Hematopoietic multipotent progenitor cell (in vitro differentiated cells): Measurements from ENCODE around the gene ITGAE. TPM values are rescaled to one million over a fixed set of nuclear protein-coding genes. Genes with fewer than 3 reads are reported as not detected.
A peak's percentile ranks its signal among the peaks of the same experiment; 100 is the strongest.

Source experiments
- DNase-seq, 3 donors: peaks; one replicate each; pipeline ENCODE4 v3.0.0-alpha.2; 2011 to 2015; ENCODE audit warnings: low read depth in 2 of 3, low spot score in 2 of 3
- total RNA-seq: library from RNA; depleted of rRNA; stranded (reverse); fragments of >200 nt; gene quantifications from one replicate; pipeline ENCODE4 v1.2.3, GENCODE V29; 2012

ITGAE gene
- total RNA-seq, 1 donor, result 10.5 TPM

GRCh38 chr17:3821101-3821500 is 20.1 kb upstream of the ITGAE start:
- DNase-seq, result no peak

- no peak for DNase-seq
Observed at GRCh38 chr17:3818786-3819185, 17.8 kb upstream of the ITGAE start.

GRCh38 chr17:3817851-3818605 is 17.0 kb upstream of the ITGAE start:
- DNase-seq, result no peak

GRCh38 chr17:3815925-3816324 is 14.9 kb upstream of the ITGAE start:
- DNase-seq, result no peak

- no peak for DNase-seq
Observed at GRCh38 chr17:3815122-3815521, 14.1 kb upstream of the ITGAE start.

- no peak for DNase-seq
Observed at GRCh38 chr17:3814361-3814760, 13.4 kb upstream of the ITGAE start.

- DNase-seq, result no peak
Observed at GRCh38 chr17:3813171-3813570, 12.2 kb upstream of the ITGAE start.

- no peak for DNase-seq
Observed at GRCh38 chr17:3812771-3813170, 11.8 kb upstream of the ITGAE start.

GRCh38 chr17:3812284-3812683 is 11.3 kb upstream of the ITGAE start:
- DNase-seq, result no peak

- DNase-seq, result no peak
Observed at GRCh38 chr17:3810019-3810418, 9.0 kb upstream of the ITGAE start.

- DNase-seq, result no peak
Observed at GRCh38 chr17:3809135-3809534, 8.1 kb upstream of the ITGAE start.

- no peak for DNase-seq
Observed at GRCh38 chr17:3808701-3809100, 7.7 kb upstream of the ITGAE start.

GRCh38 chr17:3805581-3805980 is 4.6 kb upstream of the ITGAE start:
- DNase-seq, result no peak

- no peak for DNase-seq
Observed at GRCh38 chr17:3804503-3804931, 3.5 kb upstream of the ITGAE start.

- no peak for DNase-seq
Observed at GRCh38 chr17:3803308-3803640, 2.3 kb upstream of the ITGAE start.

GRCh38 chr17:3802461-3803307 is 1.7 kb upstream of the ITGAE start:
- no peak for DNase-seq

GRCh38 chr17:3801792-3802191 is 804 bp upstream of the ITGAE start:
- no peak for DNase-seq

GRCh38 chr17:3801347-3801746 is 359 bp upstream of the ITGAE start:
- no peak for DNase-seq

GRCh38 chr17:3799181-3799945 is 1.6 kb downstream of the ITGAE start:
- DNase-seq, result peak in 1 of 3 donors; percentile 24

- DNase-seq, result no peak
Observed at GRCh38 chr17:3798273-3799180, 2.5 kb downstream of the ITGAE start.
